Thoracic aorta (tissue), 2 donors: ENCODE data around the gene GNPTG. TPM values are rescaled to one million over a fixed set of nuclear protein-coding genes. Genes with fewer than 3 reads are reported as not detected.
A peak's percentile ranks its signal among the peaks of the same experiment; 100 is the strongest.

Experiments
- ATAC-seq: fragments of 150-250 bp; one replicate; pipeline ENCODE4 v1.8.0; 2017; ENCODE audit warnings: low read depth; ENCODE audit not compliant: insufficient number of reproducible peaks, low FRiP score
- DNase-seq: peaks from one replicate; pipeline ENCODE4 v3.0.0-alpha.2; 2020; ENCODE audit warnings: low spot score
- H3K27ac ChIP-seq, 2 donors: fragments of 200-600 bp; sonication (generic); 1 replicate in 1 of 2; 2 replicates in 1 of 2; pipeline ENCODE4 v1.5.1; 2016; ENCODE audit warnings: mild to moderate bottlenecking in 2 of 2, moderate library complexity in 2 of 2
- H3K27me3 ChIP-seq: fragments of 200-600 bp; sonication (generic); replicated peaks from 2 replicates; pipeline ENCODE4 v1.6.0; 2016; ENCODE audit warnings: mild to moderate bottlenecking; ENCODE audit not compliant: insufficient read depth
- H3K36me3 ChIP-seq: fragments of 200-600 bp; sonication (generic); one replicate; pipeline ENCODE4 v1.5.1; 2016
- H3K4me1 ChIP-seq, 2 donors: fragments of 200-600 bp; sonication (generic); 1 replicate in 1 of 2; 2 replicates in 1 of 2; pipeline versions ENCODE4 v1.5.1 to v1.6.0; 2016; ENCODE audit warnings: low read depth in 2 of 2, mild to moderate bottlenecking in 1 of 2; ENCODE audit not compliant: control insufficient read depth in 1 of 2
- H3K4me3 ChIP-seq: fragments of 200-600 bp; sonication (generic); 2 replicates; pipeline ENCODE4 v1.5.1; 2016; ENCODE audit warnings: mild to moderate bottlenecking
- H3K9me3 ChIP-seq: fragments of 200-600 bp; sonication (generic); 2 replicates; pipeline ENCODE4 v1.5.1; 2016
- CTCF ChIP-seq: fragments of 200-600 bp; sonication (generic); IDR thresholded peaks from one replicate; pipeline ENCODE4 v1.5.1; 2019; ENCODE audit warnings: antibody characterized with exemption
- total RNA-seq, 2 donors: library from RNA; depleted of rRNA; stranded (reverse); fragments of >200 nt; gene quantifications; one replicate each; pipeline versions ENCODE4 v1.1.0 to v1.2.3, GENCODE V29; 2016

GNPTG gene
- total RNA-seq, 2 donors from 2014 or later, result 67.9 to 69.7 TPM

- TF ChIP-seq CTCF, result peak; percentile 24
- ATAC-seq (no peak), DNase-seq (no peak)
- Histone ChIP-seq H3K27me3 (peaks cover 10% of the 10 kb centered on the region), H3K36me3 (peaks cover 1% of the 10 kb centered on the region), H3K4me3 (no peak overlapping the region), H3K27ac (no peak overlapping the region), H3K9me3 (peaks cover 5% of the 10 kb centered on the region), H3K4me1 (peaks cover 12 to 26% of the 10 kb centered on the region in 2 donors)
Measured at GRCh38 chr16:1330260-1330914, 21.3 kb upstream of the GNPTG start.

- Histone ChIP-seq H3K4me3 (peak overlapping the region; percentile 56), H3K27ac (no peak overlapping the region), H3K36me3 (no peaks in the 10 kb centered on the region), H3K27me3 (peaks cover 10% of the 10 kb centered on the region), H3K9me3 (peaks cover 5% of the 10 kb centered on the region), H3K4me1 (peaks cover 12 to 26% of the 10 kb centered on the region in 2 donors)
- no peak for TF ChIP-seq CTCF
- no peak for DNase-seq
- no peak for ATAC-seq
Measured at GRCh38 chr16:1330931-1331711, 20.6 kb upstream of the GNPTG start.

- ATAC-seq (no peak), DNase-seq (no peak)
- Histone ChIP-seq H3K4me3 (peak overlapping the region; percentile 56), H3K36me3 (no peaks in the 10 kb centered on the region), H3K4me1 (peaks cover 12 to 26% of the 10 kb centered on the region in 2 donors), H3K9me3 (peaks cover 5% of the 10 kb centered on the region), H3K27ac (no peak overlapping the region), H3K27me3 (peaks cover 10% of the 10 kb centered on the region)
- TF ChIP-seq CTCF, result no peak
Measured at GRCh38 chr16:1331712-1332617, 19.8 kb upstream of the GNPTG start.

GRCh38 chr16:1332618-1333148 lies 19.0 kb upstream of the GNPTG start:
- no peak overlapping the region for H3K27ac ChIP-seq
- H3K36me3 ChIP-seq, result no peaks in the 10 kb centered on the region
- no peak for TF ChIP-seq CTCF
- DNase-seq (no peak), ATAC-seq (no peak)
- H3K27me3 ChIP-seq, result peaks cover 10% of the 10 kb centered on the region
- peaks cover 5% of the 10 kb centered on the region for H3K9me3 ChIP-seq
- H3K4me3 ChIP-seq, result peak overlapping the region; percentile 56
- peaks cover 12 to 26% of the 10 kb centered on the region in 2 donors for H3K4me1 ChIP-seq
